Measurements from ENCODE around the gene KCNAB3.

Gene KCNAB3

DNA sequence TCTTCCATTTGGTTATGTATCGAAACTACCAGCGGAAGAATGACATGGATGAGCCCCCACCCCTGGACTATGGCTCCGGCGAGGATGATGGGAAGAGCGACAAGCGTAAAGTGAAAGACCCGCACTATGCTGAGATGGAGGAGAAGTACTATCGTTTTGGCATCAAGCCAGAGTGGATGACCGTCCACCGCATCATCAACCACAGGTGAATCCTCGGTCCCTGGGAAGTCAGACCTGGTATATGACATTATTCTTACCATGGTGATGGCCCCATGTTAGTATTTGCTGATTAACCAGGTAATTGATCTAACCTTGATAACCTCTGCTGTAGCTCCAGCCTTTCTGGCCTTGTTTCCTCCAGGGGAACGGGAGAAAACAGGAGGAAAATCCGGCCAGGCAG is 32.6 kb downstream of the KCNAB3 start:
- DNase-seq: no peak

DNA sequence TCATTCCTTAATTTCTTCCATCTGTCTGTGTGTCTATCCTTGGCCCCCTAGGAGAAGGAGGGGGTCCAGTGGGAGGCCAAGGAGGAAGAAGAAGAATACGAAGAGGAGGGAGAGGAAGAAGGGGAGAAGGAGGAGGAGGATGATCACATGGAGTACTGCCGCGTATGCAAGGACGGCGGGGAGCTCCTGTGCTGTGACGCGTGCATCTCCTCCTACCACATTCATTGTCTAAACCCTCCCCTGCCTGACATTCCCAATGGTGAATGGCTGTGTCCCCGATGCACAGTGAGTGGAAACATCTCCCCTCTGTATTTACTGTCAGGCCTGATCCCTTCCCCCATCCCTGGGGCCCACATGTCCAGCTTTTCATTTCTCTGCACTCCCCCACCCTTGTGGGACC is 34.8 kb downstream of the KCNAB3 start:
- no peak for DNase-seq

DNA sequence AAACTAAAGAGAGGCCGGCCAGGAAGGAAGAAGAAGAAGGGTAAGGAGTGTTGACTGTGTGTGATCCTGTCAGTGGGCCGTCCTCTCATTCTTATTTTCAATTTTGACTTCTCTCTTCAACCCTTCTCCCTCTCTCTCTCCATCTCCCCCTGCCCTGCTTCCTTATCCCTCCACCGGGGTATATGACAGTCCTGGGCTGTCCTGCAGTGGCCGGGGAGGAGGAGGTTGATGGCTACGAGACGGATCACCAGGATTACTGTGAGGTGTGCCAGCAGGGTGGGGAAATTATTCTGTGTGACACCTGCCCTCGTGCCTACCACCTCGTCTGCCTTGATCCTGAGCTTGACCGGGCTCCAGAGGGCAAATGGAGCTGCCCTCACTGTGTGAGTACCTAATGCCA is 35.4 kb downstream of the KCNAB3 start:
- no peak for DNase-seq

DNA sequence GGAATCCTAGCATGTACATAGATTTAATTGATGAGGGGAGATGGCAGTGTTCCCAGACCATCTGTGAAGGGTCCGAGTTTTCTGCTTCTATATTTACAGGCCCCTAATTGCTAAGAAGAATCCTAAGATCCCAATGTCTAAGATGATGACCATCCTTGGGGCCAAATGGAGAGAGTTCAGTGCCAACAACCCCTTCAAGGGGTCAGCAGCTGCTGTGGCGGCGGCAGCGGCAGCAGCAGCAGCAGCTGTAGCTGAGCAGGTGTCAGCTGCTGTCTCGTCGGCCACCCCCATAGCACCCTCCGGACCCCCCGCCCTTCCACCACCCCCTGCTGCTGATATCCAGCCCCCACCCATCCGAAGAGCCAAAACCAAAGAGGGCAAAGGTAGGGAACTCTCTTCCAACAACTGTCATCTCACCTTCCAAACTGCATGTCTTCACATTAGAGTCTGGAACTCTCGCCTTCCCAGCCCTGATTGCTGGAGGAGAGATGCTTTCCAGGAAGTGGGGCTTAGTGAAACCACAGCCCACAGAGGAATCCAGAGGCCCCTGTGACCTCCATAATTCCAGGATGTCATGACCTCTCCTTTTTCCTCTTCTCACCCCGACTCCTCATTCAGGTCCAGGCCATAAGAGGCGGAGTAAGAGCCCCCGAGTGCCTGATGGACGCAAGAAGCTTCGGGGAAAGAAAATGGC is 36.3 kb downstream of the KCNAB3 start:
- DNase-seq: no peak

DNA sequence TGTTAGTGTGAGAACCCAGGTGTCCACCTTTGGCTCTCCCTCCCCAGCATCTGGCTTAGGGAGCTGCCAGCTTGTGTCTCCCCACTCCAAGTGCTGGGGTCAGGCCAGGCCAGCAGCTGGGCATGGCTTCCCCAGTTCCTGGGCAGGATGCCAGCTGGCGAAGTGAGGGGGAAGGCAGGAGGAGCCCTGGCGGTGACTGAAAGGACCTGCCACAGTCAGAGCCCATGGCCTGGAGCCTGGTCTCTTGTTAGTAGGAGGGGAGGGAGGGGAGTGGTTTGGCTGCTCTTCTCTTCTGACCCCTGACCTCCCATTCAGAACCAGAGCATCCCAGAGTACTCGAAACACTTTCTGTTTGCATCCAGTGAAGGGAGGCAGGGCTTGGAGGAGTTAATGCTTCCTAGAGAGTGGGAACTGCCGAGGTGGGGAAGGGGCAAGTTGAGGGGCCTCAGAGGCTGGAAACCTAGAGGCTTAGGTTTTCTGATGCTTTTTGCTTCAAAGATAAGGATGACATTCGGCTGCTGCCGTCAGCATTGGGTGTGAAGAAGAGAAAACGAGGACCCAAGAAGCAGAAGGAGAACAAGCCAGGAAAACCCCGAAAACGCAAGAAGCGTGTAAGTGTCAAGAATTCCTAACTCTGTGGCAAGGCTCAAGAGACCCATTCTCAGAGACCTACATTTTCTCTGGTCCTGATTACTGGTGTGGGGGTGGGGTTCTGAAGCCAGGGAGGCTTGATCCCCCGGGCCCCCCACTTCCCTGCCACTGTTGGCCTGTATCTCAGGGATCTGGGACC is 40.3 kb downstream of the KCNAB3 start:
- peak; percentile 47 to 65 for DNase-seq

DNA sequence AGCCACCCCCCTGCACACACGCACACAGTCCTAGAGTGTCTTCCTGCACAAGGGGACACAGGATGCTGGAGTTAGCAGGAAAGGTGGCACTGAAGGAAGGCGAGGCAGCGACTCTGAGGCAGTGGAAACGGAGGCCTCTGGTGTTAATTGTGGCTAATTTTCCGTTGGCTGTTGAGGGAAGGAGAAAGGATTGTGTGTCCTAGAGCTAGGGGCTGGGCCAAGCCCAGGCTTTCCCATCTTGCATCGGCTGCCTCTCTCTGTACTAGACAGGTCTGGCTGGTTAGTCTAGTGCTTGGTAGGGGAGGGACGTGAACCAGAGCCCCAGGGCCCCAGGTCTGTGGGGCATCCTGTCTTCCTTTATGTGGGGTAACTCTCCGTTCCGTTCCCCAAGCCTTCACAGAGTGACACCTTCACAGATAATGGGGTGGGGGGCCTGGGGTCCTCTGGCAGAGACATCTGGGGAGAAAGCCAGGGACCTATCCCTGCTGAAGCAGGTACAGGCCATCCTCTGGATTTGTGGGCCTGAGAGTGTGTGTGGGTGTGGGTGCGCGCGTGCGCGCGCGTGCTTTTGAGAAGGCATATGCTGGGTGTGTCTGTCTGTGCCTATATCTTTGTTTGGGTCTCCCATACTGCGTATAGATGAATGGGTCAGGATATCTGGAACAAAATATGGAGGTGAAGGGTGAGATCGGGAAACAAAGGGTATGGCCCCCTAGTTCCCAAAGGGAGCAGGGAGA is 41.3 kb downstream of the KCNAB3 start, which contains the start of gene CHD3:
TSS of gene CHD3 (plus strand) at position 606 of the 737 bp plus-strand sequence. CDS start 212 bp downstream, outside the sequence.
- DNase-seq: peak; percentile 15 to 39

DNA sequence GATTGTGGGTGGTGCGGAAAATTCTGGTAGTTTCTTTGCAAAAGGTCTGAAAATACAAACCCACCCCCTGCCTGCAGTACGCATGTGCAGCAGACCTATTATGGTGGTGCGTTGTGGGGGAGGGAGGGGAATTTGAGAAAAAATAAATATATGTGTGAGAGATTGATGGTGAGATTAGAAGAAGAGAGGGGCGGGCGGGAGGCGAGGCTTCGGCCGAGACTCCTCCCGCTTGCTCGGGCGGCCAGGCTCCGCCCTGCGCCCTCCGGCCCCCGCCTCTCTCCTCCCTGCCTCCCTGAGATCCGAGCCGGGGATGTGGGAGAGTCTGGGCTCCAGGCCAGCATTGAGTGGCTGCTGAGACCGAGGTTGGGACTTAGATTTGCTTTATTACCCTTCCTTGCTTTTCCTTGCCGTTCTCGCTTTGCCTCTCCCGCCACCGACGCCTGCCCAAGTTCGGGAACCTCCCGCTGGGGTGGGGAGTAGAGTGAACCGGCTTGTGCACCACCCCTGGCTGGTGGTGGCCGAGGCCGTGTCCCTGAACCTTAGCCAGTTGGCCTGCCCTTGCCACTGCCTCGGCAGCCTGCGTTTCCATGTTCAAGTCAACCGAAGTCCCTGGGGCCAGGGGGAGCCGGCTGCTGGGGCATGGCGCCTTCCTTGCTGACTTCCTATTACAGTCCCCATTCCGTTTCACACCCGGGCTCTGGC is 42.0 kb downstream of the KCNAB3 start:
- DNase-seq: peak; percentile 93 to 97

DNA sequence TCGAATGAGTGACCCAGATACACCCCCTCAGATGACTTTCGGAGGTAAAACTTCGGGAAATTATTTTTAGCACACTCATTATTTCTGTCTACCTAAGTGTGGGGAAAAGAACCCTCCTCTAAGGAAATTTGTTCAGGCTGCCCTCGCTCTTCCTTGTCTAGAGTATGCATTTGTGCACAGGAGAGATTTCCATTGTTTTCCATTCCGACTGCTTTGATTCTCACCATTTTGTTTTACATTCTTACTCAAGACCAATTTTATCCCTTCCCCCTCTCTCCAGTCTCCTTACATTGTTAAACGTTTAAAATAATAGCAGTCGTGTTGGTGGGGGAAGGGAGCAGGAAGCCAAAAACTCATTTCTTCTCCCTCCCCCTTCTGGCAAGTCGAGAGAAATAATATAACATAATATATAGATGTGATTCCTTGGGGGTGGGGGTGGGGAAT is 42.6 kb downstream of the KCNAB3 start:
- no peak for DNase-seq

DNA sequence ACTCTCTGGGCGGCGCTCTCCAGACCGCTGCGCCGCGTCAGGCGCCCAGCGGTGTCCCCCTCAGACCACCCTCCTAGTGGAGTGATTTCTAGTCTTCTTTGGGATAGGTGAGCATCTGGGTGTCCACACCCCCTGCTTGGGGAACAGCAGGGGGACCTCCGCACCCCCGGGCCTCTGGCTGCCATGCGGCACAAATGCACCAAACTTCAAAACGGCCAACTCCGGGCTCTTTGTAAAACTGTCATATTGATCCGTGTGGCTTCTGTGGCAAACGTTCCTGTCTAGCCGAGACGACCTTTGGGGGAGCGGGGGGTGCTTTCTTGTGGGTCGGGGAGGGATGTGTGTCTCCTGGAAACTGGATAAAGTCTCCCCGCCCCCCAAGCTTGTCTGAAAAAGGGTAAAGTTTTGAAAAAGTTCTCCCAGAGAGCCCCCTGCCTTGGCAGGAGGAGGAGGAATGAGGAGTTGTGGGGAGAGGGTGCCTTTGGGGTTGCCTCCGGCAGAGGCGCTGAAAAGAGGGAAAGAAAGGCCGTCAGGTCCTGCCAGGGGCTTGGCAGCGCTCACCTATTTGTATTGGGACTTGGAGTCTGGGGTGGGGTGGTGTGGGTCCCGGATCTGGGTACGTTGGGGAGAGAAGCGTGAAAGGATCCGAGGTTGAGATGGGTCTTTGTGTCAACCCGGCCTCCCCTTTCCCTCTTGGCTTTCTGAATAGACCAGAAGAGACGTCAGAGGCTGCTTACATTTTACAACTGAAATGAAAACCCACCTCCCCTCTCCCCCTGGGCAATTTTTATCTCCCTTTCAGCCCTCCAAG is 43.2 kb downstream of the KCNAB3 start:
- DNase-seq: peak; percentile 56 to 75

DNA sequence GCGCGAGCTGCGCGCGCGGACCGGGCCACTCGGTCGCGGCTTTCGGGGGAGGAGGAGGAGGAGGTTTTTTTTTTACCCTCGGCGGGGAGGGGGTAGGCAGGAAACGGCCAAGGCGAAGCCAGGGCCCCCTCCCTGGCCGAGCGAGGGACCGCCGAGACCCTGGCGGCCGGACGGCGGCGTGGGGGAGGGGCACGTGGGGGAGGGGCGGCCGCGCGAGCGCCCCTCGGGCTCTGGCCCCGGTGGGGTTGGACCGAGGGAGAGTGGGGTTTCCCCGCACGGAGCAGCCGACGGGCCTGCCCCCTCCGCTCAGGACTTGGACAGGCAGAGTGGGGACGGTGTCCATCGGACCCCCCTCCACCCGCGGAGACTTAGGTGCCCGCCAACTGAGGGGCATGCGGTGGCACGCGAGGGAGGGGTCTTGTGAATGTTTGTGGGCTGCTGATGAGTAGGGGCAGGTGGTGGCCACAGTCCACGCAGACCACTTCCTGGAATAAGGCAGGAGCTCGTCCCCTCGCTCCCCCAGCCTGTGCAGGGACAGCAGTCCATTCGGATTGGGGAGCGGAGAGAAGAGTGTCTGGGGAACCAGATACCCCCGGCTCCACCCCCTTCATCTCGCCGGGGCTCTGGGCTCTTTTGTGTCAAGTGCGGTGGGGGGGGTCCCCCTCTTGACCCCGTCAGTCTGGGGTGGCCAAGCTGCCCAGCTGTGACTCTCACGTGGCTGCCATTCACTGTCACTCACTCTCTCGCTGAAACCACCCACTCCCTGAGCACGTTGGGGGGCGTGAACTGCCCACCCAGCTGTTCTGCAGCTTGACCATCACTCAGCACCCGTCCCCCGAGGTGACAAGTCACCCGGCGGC is 44.1 kb downstream of the KCNAB3 start:
- DNase-seq: peak; percentile 43 to 61

DNA sequence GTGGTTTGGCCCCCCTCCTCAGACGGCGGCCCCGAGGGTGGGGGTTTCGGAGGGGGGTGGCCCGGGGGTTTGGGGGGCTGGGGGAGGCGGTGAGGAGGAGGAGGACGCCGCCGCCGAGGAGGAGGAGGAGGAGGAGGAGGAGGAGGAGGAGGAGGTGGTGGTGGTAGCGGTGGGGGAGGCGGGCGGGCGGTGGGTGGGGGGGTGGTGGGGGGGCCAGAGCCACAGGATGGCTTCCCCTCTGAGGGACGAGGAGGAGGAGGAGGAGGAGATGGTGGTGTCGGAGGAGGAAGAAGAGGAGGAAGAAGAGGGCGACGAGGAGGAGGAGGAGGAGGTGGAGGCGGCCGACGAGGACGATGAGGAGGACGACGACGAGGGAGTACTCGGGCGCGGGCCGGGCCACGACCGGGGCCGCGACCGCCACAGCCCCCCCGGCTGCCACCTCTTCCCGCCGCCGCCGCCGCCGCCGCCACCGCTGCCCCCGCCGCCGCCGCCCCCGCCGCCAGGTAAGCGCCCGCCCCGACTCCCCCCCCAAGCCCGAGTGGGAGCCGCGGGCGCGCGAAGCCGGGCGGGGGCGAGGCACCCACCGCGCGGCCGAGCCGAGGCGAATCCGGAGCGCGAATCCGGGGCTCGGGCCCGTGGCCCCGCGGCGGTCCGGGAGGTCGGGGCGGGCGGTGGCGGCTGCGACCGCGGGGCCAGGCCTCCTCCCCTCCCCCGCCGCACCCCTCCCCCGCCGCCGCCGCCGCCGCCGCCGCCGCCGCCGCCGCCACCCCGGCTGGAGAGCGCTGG is 44.9 kb downstream of the KCNAB3 start:
- DNase-seq: peak; percentile 25 to 45

DNA sequence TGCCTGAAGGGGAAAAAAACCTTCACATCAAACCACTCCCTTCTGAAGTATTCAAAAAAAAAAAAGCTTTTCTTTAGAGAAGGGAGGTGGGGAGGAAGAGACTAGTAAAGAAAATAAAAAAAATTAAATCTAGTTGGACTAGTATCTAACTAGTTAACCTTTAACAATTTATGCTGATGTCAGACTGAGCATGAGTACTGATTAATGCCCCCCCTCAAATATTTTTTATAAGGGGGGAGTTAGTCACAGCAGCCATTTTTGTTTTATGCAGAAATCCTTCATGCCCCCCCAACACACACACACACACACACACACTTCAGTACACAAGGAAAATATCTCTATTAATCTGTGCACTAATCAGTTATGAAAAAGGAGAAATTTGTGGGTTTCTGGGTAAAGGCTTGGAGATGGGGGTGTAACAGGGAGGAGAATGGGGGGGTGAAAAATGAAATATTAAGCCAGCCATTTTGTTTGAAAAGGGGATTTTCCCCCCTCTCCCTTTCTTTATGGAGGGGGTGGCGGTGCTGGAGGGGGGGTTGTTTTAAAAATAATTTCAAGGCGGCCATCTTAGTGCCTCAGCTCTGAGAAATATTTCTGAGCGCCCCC is 45.8 kb downstream of the KCNAB3 start:
- peak; percentile 50 to 74 for DNase-seq

DNA sequence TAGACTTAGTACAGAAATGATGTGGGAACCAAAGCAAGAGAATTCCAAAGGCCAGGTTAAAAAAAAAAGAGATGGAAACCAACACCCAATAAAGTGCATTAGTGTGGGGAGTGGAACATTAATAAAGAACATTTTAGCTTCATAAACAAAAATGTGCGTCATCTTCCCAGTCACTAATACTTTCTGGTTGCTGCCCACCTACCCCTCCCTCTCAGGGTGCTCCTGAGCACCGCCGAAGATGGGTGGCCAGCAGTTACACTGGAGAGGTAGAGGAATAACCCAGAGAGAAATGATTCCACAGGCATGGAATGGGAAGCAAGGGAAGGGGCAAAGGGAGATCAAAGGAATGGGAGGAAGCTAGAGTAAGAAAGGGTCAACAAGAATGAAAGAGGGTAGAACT is 47.0 kb downstream of the KCNAB3 start:
- no peak for DNase-seq

DNA sequence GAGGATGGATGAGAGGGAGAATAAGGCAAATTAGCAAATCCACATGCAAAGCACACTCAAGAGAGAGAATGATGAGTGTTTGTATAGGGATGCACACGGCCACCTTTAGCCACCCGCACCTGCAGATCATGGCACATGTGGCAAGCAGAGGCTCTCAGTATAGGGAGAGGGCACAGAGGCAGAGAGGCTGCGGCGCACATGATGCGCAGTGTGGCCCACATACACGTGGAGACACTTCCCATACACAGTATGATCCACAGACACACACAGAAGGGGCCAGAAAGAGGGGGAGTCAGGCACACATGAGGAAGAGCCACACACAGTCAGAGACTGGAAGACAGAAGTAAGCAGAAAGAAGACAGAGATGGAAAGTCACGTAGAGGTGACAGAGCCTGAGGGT is 47.6 kb downstream of the KCNAB3 start:
- DNase-seq: no peak

DNA sequence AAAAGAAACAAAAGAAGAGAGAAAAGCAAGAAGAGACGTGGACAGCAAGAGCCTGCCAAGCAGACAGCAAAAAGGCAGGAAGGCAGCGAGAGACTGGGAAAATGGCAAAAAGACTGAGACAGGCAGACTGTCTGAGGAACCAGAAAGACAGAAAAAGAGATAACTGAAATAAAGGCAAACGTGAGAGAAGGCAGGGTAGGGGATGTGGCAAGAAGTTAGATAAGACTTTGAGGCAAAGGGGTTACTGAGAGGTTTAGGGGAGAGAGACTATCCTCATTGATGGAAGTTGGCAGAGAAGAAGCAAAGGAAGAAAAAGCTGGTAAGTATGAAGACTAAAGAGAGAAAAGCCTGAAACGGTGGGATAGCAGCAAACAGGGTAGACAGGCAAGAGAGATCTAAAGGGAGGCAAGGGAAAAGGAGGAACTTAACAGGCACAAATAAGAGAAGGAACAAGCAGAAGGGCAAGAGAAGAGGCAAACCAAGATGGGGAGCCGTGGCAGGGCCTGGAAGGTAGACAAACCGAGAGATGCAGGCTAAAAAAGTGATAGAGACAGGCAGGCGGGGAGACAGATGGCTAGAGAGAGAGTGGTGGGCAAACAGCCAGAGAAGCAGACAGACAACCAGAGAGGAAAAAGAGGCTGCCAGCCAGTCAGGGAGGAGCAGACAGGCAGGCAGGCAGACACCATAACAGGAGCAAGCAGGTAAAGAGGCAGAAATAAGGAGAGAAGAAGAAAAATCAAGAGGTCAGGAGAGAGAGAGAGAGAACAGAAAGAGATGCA is 48.2 kb downstream of the KCNAB3 start:
- no peak for DNase-seq

DNA sequence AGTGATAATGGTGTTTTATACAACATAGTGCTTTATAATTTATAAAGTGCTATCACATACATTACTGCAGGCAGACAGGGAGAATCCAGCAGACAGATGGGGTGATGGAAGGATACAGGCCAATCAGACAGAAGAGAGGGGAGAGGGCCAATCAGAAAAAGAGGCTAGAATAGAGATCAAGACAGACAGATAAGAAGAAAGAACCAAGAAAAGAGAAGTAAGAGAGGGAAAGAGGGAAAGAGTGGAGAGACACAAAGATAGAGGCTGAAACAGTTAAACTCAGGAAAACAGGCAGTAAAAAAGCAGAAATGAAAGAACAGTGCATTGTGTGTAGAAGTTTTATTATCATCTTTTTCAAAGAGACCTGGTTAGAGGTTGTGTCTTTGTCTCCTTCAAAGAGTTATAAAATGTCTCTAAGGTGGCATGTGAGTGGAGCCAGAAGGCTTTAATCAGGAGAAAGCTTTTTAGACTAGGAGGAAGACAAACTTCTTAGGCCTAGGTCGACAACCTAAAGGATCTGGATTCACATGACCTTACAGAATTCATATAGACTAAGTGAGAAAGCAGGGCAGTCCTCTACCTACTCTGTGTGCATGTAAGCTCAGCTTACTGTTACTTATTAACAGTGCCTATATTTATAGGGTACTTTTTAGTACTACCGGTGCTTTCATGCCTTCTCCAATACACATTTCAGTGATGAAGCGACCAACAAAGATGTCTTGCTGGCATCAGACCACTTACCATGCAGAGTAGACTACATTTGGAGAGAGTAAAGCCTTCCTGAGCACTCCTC is 49.4 kb downstream of the KCNAB3 start:
- DNase-seq: no peak

DNA sequence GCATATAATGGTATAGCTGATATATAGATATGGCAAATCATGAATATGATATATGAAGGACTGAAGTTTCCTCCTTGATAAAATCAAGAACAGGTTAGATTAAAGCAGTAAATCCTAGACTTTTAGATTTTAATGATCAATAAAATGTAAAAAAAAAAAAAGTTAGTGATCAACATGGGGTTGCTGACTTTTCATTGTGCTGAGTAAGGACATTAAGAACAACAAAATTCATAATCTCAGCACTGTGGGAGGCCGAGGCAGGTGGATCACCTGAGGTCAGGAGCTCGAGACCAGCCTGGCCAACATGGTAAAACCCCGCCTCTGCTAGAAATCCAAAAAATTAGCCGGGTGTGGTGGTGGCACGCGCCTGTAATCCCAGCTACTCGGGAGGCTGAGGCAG is 51.4 kb downstream of the KCNAB3 start:
- no peak for DNase-seq

DNA sequence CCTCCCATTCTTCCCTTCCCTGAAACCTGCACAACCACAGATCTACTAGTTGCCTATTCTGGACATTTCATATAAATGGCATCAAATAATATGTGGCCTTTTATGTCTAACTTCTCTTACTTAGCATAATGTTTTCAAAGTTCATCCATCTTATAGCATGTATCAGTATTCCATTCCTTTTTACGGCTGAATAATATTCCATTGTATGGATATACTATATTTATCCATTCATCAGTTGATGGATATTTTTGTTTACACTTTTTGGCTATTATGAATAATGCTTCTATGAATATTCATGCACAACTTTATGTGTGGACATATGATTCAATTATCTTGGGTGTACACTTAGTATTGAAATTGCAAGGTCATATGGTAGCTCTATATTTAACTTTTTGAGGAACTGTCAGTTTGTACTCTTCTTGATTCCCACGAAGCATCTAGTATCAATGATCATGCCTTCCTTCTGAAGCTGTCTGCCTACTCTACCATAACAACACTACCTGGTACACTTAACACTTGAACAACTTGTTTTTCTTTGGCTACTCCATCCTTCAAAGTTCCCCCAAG is 53.8 kb downstream of the KCNAB3 start:
- no peak for DNase-seq
